IMR-90 (cell line): ENCODE results near the gene PDGFA. TPM values are rescaled to one million over a fixed set of nuclear protein-coding genes. Genes with fewer than 3 reads are reported as not detected.

Experiments used
- ATAC-seq: fragments of 200-7000 bp; cut with Tn5 transposase; 2 replicates; pipeline ENCODE4 v1.9.1; 2020; ENCODE audit warnings: low read depth, mild to moderate bottlenecking, moderate library complexity
- BruUV-seq: library from RNA; stranded (reverse); fragments of 400-500 nt; replicated peaks from 2 replicates; lab custom pipeline; 2021; lab: Mats Ljungman, UMichigan
- CTCF ChIA-PET: fragments of 300-600 bp; formaldehyde crosslinking; extraction: SDS; loops from one replicate; lab custom pipeline; 2021; ENCODE audit warnings: antibody characterized with exemption; lab: Yijun Ruan, JAX
- POLR2A ChIA-PET: fragments of 300-600 bp; sonication (Branson Sonifier 250); formaldehyde crosslinking; loops from one replicate; lab custom pipeline; 2022; ENCODE audit warnings: antibody characterized with exemption; ENCODE audit not compliant: unreplicated experiment; lab: Charles Lee
- DNase-seq: peaks from one replicate; pipeline ENCODE4 v3.0.0; 2013
- H2AFZ ChIP-seq: replicated peaks from 2 replicates; pipeline ENCODE3; 2013; ENCODE audit warnings: low read length, mild to moderate bottlenecking; ENCODE audit not compliant: poor library complexity
- H2AK5ac ChIP-seq: 2 replicates; pipeline ENCODE4 v1.6.1; 2013; ENCODE audit warnings: low read depth, low read length, inconsistent platforms
- H2AK9ac ChIP-seq: replicated peaks from 2 replicates; pipeline ENCODE3; 2013; ENCODE audit warnings: mild to moderate bottlenecking, low read depth, low read length, moderate library complexity; ENCODE audit not compliant: poor library complexity
- H2BK120ac ChIP-seq: 2 replicates; pipeline ENCODE4 v1.6.1; 2013; ENCODE audit warnings: low read depth, low read length, inconsistent platforms
- H2BK15ac ChIP-seq: 3 replicates; pipeline ENCODE4 v1.6.1; 2013; ENCODE audit warnings: low read depth, low read length, inconsistent platforms
- H2BK20ac ChIP-seq: 2 replicates; pipeline ENCODE4 v1.6.1; 2013; ENCODE audit warnings: low read depth, mild to moderate bottlenecking, inconsistent platforms, low read length, moderate library complexity
- H2BK5ac ChIP-seq: 2 replicates; pipeline ENCODE4 v1.6.1; 2013; ENCODE audit warnings: mild to moderate bottlenecking, low read depth, low read length, inconsistent platforms; ENCODE audit not compliant: poor library complexity, severe bottlenecking
- H3K14ac ChIP-seq: replicated peaks from 2 replicates; pipeline ENCODE4 v1.6.1; 2013; ENCODE audit warnings: low read depth, low read length, inconsistent platforms
- H3K18ac ChIP-seq: 2 replicates; pipeline ENCODE4 v1.6.1; 2013; ENCODE audit warnings: low read depth, low read length, control low read depth
- H3K23ac ChIP-seq: 2 replicates; pipeline ENCODE4 v1.6.1; 2013; ENCODE audit warnings: low read depth, low read length, inconsistent platforms
- H3K27ac ChIP-seq: 2 replicates; pipeline ENCODE4 v1.5.1; 2013; ENCODE audit warnings: mild to moderate bottlenecking, control low read depth, low read length; ENCODE audit not compliant: insufficient read depth
- H3K27me3 ChIP-seq: 2 replicates; pipeline ENCODE4 v1.6.1; 2013; ENCODE audit warnings: low read length; ENCODE audit not compliant: control insufficient read depth, insufficient read depth
- H3K36me3 ChIP-seq: 2 replicates; pipeline ENCODE4 v1.6.1; 2013; ENCODE audit warnings: low read length, mixed read lengths; ENCODE audit not compliant: control insufficient read depth, insufficient read depth
- H3K4ac ChIP-seq: 2 replicates; pipeline ENCODE4 v1.6.1; 2013; ENCODE audit warnings: low read depth, low read length, inconsistent platforms
- H3K4me1 ChIP-seq: 2 replicates; pipeline ENCODE4 v1.6.1; 2013; ENCODE audit warnings: low read length, mixed read lengths; ENCODE audit not compliant: control insufficient read depth, insufficient read depth
- H3K4me2 ChIP-seq: 2 replicates; pipeline ENCODE4 v1.6.1; 2013; ENCODE audit warnings: low read depth, mild to moderate bottlenecking, control low read depth, low read length, moderate library complexity
- H3K4me3 ChIP-seq: 2 replicates; pipeline ENCODE4 v1.5.1; 2013; ENCODE audit warnings: low read depth, mild to moderate bottlenecking, control low read depth, low read length, moderate library complexity; ENCODE audit not compliant: insufficient read depth
- H3K56ac ChIP-seq: 2 replicates; pipeline ENCODE4 v1.6.1; 2013; ENCODE audit warnings: low read length, inconsistent platforms; ENCODE audit not compliant: insufficient read depth; ENCODE audit errors: extremely low read depth
- H3K79me1 ChIP-seq, 2 experiments: 2 replicates each; pipeline ENCODE4 v1.6.1; 2013; ENCODE audit warnings: low read length in 2 of 2, inconsistent platforms in 1 of 2, low read depth in 1 of 2
- H3K9ac ChIP-seq: 2 replicates; pipeline ENCODE4 v1.6.1; 2013; ENCODE audit warnings: low read depth, low read length, control low read depth
- H3K9me1 ChIP-seq: 2 replicates; pipeline ENCODE4 v1.6.1; 2013; ENCODE audit warnings: low read length, inconsistent platforms; ENCODE audit not compliant: insufficient read depth
- H3K9me3 ChIP-seq: 2 replicates; pipeline ENCODE4 v1.6.1; 2013; ENCODE audit warnings: low read length; ENCODE audit not compliant: control insufficient read depth, insufficient read depth
- H4K20me1 ChIP-seq: 2 replicates; pipeline ENCODE4 v1.6.1; 2013; ENCODE audit warnings: low read length, inconsistent platforms; ENCODE audit not compliant: insufficient read depth
- H4K5ac ChIP-seq: 2 replicates; pipeline ENCODE4 v1.6.1; 2013; ENCODE audit warnings: mild to moderate bottlenecking, low read depth, low read length, control low read depth
- H4K8ac ChIP-seq, 2 experiments: 2 replicates each; pipeline ENCODE4 v1.6.1; 2013; ENCODE audit warnings: low read depth in 2 of 2, low read length in 2 of 2, control low read depth in 1 of 2, inconsistent platforms in 1 of 2
- H4K91ac ChIP-seq: 2 replicates; pipeline ENCODE4 v1.6.1; 2013; ENCODE audit warnings: low read depth, low read length, inconsistent platforms; ENCODE audit not compliant: insufficient read depth
- BHLHE40 ChIP-seq: fragments of 150-350 bp; IDR thresholded peaks from 2 replicates; pipeline ENCODE4 v1.6.1; 2016; ENCODE audit warnings: mild to moderate bottlenecking, low read depth, low read length
- CEBPB ChIP-seq: IDR thresholded peaks from 2 replicates; pipeline ENCODE4 v1.6.1; 2012; ENCODE audit warnings: low read depth, low read length, improper control_type of control experiment
- CHD1 ChIP-seq: IDR thresholded peaks from 2 replicates; pipeline ENCODE4 v1.6.1; 2012; ENCODE audit warnings: low read depth, low read length, improper control_type of control experiment
- CTCF ChIP-seq: conservative IDR thresholded peaks from 2 replicates; pipeline ENCODE4 v1.5.1; 2012; ENCODE audit warnings: mild to moderate bottlenecking, low read depth, low read length, improper control_type of control experiment
- FOS ChIP-seq: fragments of 150-350 bp; IDR thresholded peaks from 2 replicates; pipeline ENCODE4 v1.6.1; 2016; ENCODE audit warnings: low read depth, low read length
- MAFK ChIP-seq: IDR thresholded peaks from 2 replicates; pipeline ENCODE4 v1.6.1; 2012; ENCODE audit warnings: low read depth, low read length, improper control_type of control experiment
- MAZ ChIP-seq: IDR thresholded peaks from 2 replicates; pipeline ENCODE4 v1.6.1; 2012; ENCODE audit warnings: low read depth, mild to moderate bottlenecking, low read length, improper control_type of control experiment, moderate library complexity, borderline replicate concordance
- MXI1 ChIP-seq: IDR thresholded peaks from 2 replicates; pipeline ENCODE4 v1.6.1; 2012; ENCODE audit warnings: low read depth, mild to moderate bottlenecking, low read length, moderate library complexity, borderline replicate concordance
- NFE2L2 ChIP-seq: fragments of 150-350 bp; IDR thresholded peaks from 2 replicates; pipeline ENCODE4 v1.6.1; 2016; ENCODE audit warnings: low read depth, mild to moderate bottlenecking, low read length
- POLR2A ChIP-seq: IDR thresholded peaks from 2 replicates; pipeline ENCODE4 v1.6.1; 2012; ENCODE audit warnings: mild to moderate bottlenecking, low read depth, low read length
- RAD21 ChIP-seq: IDR thresholded peaks from 2 replicates; pipeline ENCODE4 v1.6.1; 2012; ENCODE audit warnings: low read length, improper control_type of control experiment
- RCOR1 ChIP-seq: IDR thresholded peaks from 2 replicates; pipeline ENCODE4 v1.6.1; 2012; ENCODE audit warnings: mild to moderate bottlenecking, low read length, improper control_type of control experiment; ENCODE audit not compliant: insufficient replicate concordance
- RFX5 ChIP-seq: IDR thresholded peaks from 2 replicates; pipeline ENCODE4 v1.8.0; 2012; ENCODE audit warnings: low read depth, mild to moderate bottlenecking, low read length, moderate library complexity
- SMC3 ChIP-seq: fragments of 150-350 bp; IDR thresholded peaks from 2 replicates; pipeline ENCODE4 v1.6.1; 2016; ENCODE audit warnings: low read depth, mild to moderate bottlenecking, antibody characterized with exemption, low read length, moderate library complexity
- USF2 ChIP-seq: fragments of 150-350 bp; IDR thresholded peaks from 2 replicates; pipeline ENCODE4 v1.6.1; 2017; ENCODE audit warnings: mild to moderate bottlenecking, antibody characterized with exemption, low read length, low read depth
- WGBS, 2 experiments: methylation state at CpG; one replicate each; pipeline versions ENCODE4 v1.1.5 to v1.1.7; 2013; ENCODE audit warnings: missing lambda C conversion rate in 2 of 2; ENCODE audit not compliant: insufficient read length in 1 of 2; ENCODE audit errors: extremely low coverage in 2 of 2; 5-methylcytosine and 5-hydroxymethylcytosine counted together
- dilution Hi-C: fragments of 300-500 bp; cut with HindIII; formaldehyde crosslinking; loops from one replicate; pipeline ENCODE4 v1.14.3; 2018; ENCODE audit warnings: low sequenced_read_pairs; ENCODE audit not compliant: unreplicated experiment
- in situ Hi-C: fragments of 300-500 bp; cut with MboI; formaldehyde crosslinking; loops from 3 replicates; pipeline ENCODE4 v1.14.3; 2019; ENCODE audit warnings: low sequenced_read_pairs, inconsistent platforms, mixed read lengths
- intact Hi-C: fragments of 100-400 bp; cut with micrococcal nuclease; formaldehyde crosslinking; loops from 2 replicates; pipeline ENCODE4 v1.10.0; 2022
- polyA plus RNA-seq, 3 experiments: library from polyadenylated mRNA; depleted of rRNA; stranded (reverse); fragments of >200 nt; gene quantifications; 2 replicates each; pipeline ENCODE4 v1.2.3, GENCODE V29; 2012; ENCODE audit warnings: low replicate concordance in 1 of 3
- total RNA-seq: library from RNA; depleted of rRNA; stranded (reverse); fragments of >200 nt; gene quantifications from 2 replicates; pipeline ENCODE4 v1.2.3, GENCODE V29; 2012
- TF ChIP-seq, protein P1 (sequence below): fragments of 150-350 bp; IDR thresholded peaks from 2 replicates; pipeline ENCODE4 v1.6.1; 2016; ENCODE audit warnings: low read depth, mild to moderate bottlenecking, low read length, moderate library complexity, borderline replicate concordance

Gene PDGFA
- total and polyA plus RNA-seq, 2 of the 4 experiments (the other 2 are of a cell fraction): 3.3 to 3.8 TPM

GRCh38 chr7:473870-474604, 45.6 kb downstream of the PDGFA start:
- H2AFZ ChIP-seq: no peak overlapping the region
- H3K14ac ChIP-seq: no peak overlapping the region
- H2BK120ac ChIP-seq: no peak overlapping the region
- H3K4me3 ChIP-seq: no peak overlapping the region
- H3K56ac ChIP-seq: no peak overlapping the region
- H2BK15ac ChIP-seq: no peak overlapping the region
- DNase-seq: no peak
- H3K9ac ChIP-seq: no peak overlapping the region
- TF ChIP-seq CEBPB (no peak), MXI1 (no peak), NFE2L2 (no peak), MAZ (no peak), CHD1 (no peak), BHLHE40 (no peak), POLR2A (no peak), FOS (no peak), USF2 (no peak), RAD21 (no peak), MAFK (no peak), RFX5 (no peak), CTCF (no peak), SMC3 (no peak), RCOR1 (no peak)
- TF ChIP-seq, protein P1, sequence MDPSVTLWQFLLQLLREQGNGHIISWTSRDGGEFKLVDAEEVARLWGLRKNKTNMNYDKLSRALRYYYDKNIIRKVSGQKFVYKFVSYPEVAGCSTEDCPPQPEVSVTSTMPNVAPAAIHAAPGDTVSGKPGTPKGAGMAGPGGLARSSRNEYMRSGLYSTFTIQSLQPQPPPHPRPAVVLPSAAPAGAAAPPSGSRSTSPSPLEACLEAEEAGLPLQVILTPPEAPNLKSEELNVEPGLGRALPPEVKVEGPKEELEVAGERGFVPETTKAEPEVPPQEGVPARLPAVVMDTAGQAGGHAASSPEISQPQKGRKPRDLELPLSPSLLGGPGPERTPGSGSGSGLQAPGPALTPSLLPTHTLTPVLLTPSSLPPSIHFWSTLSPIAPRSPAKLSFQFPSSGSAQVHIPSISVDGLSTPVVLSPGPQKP: no peak
- H3K23ac ChIP-seq: no peak overlapping the region
- in situ Hi-C loops (no loop called here), dilution Hi-C loops (no loop called here), intact Hi-C loops (no loop called here)
- H3K18ac ChIP-seq: no peak overlapping the region
- no TSS peak for BruUV-seq
- H3K36me3 ChIP-seq: no peaks in the 10 kb centered on the region
- no peaks in the 10 kb centered on the region for H3K79me1 ChIP-seq
- no peak overlapping the region for H3K4ac ChIP-seq
- no peak overlapping the region for H3K27ac ChIP-seq
- H4K20me1 ChIP-seq: no peaks in the 10 kb centered on the region
- H3K4me1 ChIP-seq: peaks cover 22% of the 10 kb centered on the region
- H3K9me3 ChIP-seq: peaks cover 5% of the 10 kb centered on the region
- H2AK5ac ChIP-seq: no peak overlapping the region
- POLR2A ChIA-PET: no interaction called here
- H2BK20ac ChIP-seq: no peak overlapping the region
- H4K5ac ChIP-seq: no peak overlapping the region
- H3K9me1 ChIP-seq: 0 out of 2 replicates have a peak, but pooled peaks cover 5% of the 10 kb centered on the region
- no peak overlapping the region for H3K4me2 ChIP-seq
- no peak overlapping the region for H4K8ac ChIP-seq
- H2AK9ac ChIP-seq: no peak overlapping the region
- CTCF ChIA-PET: no interaction called here
- ATAC-seq: no peak
- H4K91ac ChIP-seq: no peak overlapping the region
- H3K27me3 ChIP-seq: peaks cover under 1% of the 10 kb centered on the region; the same call in 1 of the 2 replicates
- WGBS, 2 experiments: 100% methylated on average over 1 of the region's 14 CpGs; no CpG with 5 or more reads in 1 of the 2 experiments
- no peak overlapping the region for H2BK5ac ChIP-seq
